Ishikawa (cell line): ENCODE data around the gene TRIM15.

Experiments used
- CEBPB ChIP-seq: IDR thresholded peaks from 2 replicates; pipeline ENCODE4 v1.6.1; 2012
- CREB1 ChIP-seq: IDR thresholded peaks from 2 replicates; pipeline ENCODE4 v1.6.1; 2012; ENCODE audit warnings: low read depth
- EP300 ChIP-seq: IDR thresholded peaks from 2 replicates; pipeline ENCODE4 v1.6.1; 2012; ENCODE audit warnings: borderline replicate concordance
- NFIC ChIP-seq: IDR thresholded peaks from 2 replicates; pipeline ENCODE4 v1.6.1; 2012
- RAD21 ChIP-seq: IDR thresholded peaks from 2 replicates; pipeline ENCODE4 v1.6.1; 2012; ENCODE audit warnings: low read depth
- TAF1 ChIP-seq: IDR thresholded peaks from 2 replicates; pipeline ENCODE4 v1.6.1; 2012; ENCODE audit warnings: low read depth, mild to moderate bottlenecking
- TCF12 ChIP-seq: IDR thresholded peaks from 2 replicates; pipeline ENCODE4 v1.6.1; 2012; ENCODE audit warnings: low read depth
- TEAD4 ChIP-seq: IDR thresholded peaks from 2 replicates; pipeline ENCODE4 v1.6.1; 2012
- YY1 ChIP-seq: IDR thresholded peaks from 2 replicates; pipeline ENCODE4 v1.6.1; 2012; ENCODE audit warnings: low read depth
- TF ChIP-seq, protein P1 (sequence below): IDR thresholded peaks from 2 replicates; pipeline ENCODE4 v1.6.1; 2012

- no peak for TF ChIP-seq CREB1
- no peak for TF ChIP-seq TAF1
- no peak for TF ChIP-seq CEBPB
- no peak for TF ChIP-seq RAD21
- no peak for TF ChIP-seq NFIC
- no peak for TF ChIP-seq EP300
- TF ChIP-seq TCF12: no peak
- TF ChIP-seq, protein P1, sequence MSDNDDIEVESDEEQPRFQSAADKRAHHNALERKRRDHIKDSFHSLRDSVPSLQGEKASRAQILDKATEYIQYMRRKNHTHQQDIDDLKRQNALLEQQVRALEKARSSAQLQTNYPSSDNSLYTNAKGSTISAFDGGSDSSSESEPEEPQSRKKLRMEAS: no peak
- no peak for TF ChIP-seq YY1
- TF ChIP-seq TEAD4: no peak
Measured at GRCh38 chr6:30157999-30158398, 5.3 kb upstream of the TRIM15 start.
